ENCODE results near the gene GRB7. TPM values are rescaled to one million over a fixed set of nuclear protein-coding genes. Genes with fewer than 3 reads are reported as not detected.

The GRB7 gene

GRCh38 chr17:39782980-39783379 is 45.2 kb downstream of the GRB7 start:
- peaks cover 68% of the 10 kb centered on the region for H3K27me3 ChIP-seq (ENCODE audit: control insufficient read depth, insufficient read depth, low read length)
- H3K4me1 ChIP-seq (ENCODE audit: control insufficient read depth, insufficient read depth, low read length), result no peaks in the 10 kb centered on the region
- no peak overlapping the region for H3K4me2 ChIP-seq (ENCODE audit: low read length)
- no peak overlapping the region for H3K9ac ChIP-seq (ENCODE audit: low read depth, low read length)
- H3K9me3 ChIP-seq (replicated peaks; ENCODE audit: low read length), result no peaks in the 10 kb centered on the region
- H3K36me3 ChIP-seq (ENCODE audit: insufficient read depth, low read length), result no peaks in the 10 kb centered on the region
- no peak overlapping the region for H3K4me3 ChIP-seq (ENCODE audit: low read length)

- Histone ChIP-seq H3K27me3 (ENCODE audit: control insufficient read depth, insufficient read depth, low read length) (peaks cover 80% of the 10 kb centered on the region), H3K4me2 (ENCODE audit: low read length) (no peak overlapping the region), H3K4me1 (ENCODE audit: control insufficient read depth, insufficient read depth, low read length) (no peaks in the 10 kb centered on the region), H3K9me3 (replicated peaks; ENCODE audit: low read length) (no peaks in the 10 kb centered on the region), H3K9ac (ENCODE audit: low read depth, low read length) (no peak overlapping the region), H3K4me3 (ENCODE audit: low read length) (no peak overlapping the region), H3K36me3 (ENCODE audit: insufficient read depth, low read length) (no peaks in the 10 kb centered on the region)
Measured at GRCh38 chr17:39787041-39787440, 49.3 kb downstream of the GRB7 start.

GRCh38 chr17:39787743-39788484 is 50.2 kb downstream of the GRB7 start:
- Histone ChIP-seq H3K4me1 (ENCODE audit: control insufficient read depth, insufficient read depth, low read length) (no peaks in the 10 kb centered on the region), H3K27me3 (ENCODE audit: control insufficient read depth, insufficient read depth, low read length) (peaks cover 80% of the 10 kb centered on the region), H3K36me3 (ENCODE audit: insufficient read depth, low read length) (no peaks in the 10 kb centered on the region), H3K9me3 (replicated peaks; ENCODE audit: low read length) (no peaks in the 10 kb centered on the region), H3K9ac (ENCODE audit: low read depth, low read length) (no peak overlapping the region), H3K4me3 (ENCODE audit: low read length) (no peak overlapping the region), H3K4me2 (ENCODE audit: low read length) (no peak overlapping the region)

GRCh38 chr17:39791111-39791992 is 53.6 kb downstream of the GRB7 start:
- H3K4me1 ChIP-seq (ENCODE audit: control insufficient read depth, insufficient read depth, low read length), result no peaks in the 10 kb centered on the region
- H3K4me2 ChIP-seq (ENCODE audit: low read length), result no peak overlapping the region
- H3K4me3 ChIP-seq (ENCODE audit: low read length), result no peak overlapping the region
- H3K27me3 ChIP-seq (ENCODE audit: control insufficient read depth, insufficient read depth, low read length), result peaks cover 77% of the 10 kb centered on the region
- no peaks in the 10 kb centered on the region for H3K9me3 ChIP-seq (replicated peaks; ENCODE audit: low read length)
- H3K36me3 ChIP-seq (ENCODE audit: insufficient read depth, low read length), result no peaks in the 10 kb centered on the region
- H3K9ac ChIP-seq (ENCODE audit: low read depth, low read length), result no peak overlapping the region

- Histone ChIP-seq H3K9me3 (replicated peaks; ENCODE audit: low read length) (no peaks in the 10 kb centered on the region), H3K9ac (ENCODE audit: low read depth, low read length) (no peak overlapping the region), H3K4me3 (ENCODE audit: low read length) (no peak overlapping the region), H3K4me2 (ENCODE audit: low read length) (no peak overlapping the region), H3K4me1 (ENCODE audit: control insufficient read depth, insufficient read depth, low read length) (no peaks in the 10 kb centered on the region), H3K27me3 (ENCODE audit: control insufficient read depth, insufficient read depth, low read length) (peaks cover 65% of the 10 kb centered on the region), H3K36me3 (ENCODE audit: insufficient read depth, low read length) (no peaks in the 10 kb centered on the region)
Measured at GRCh38 chr17:39792526-39793221, 54.9 kb downstream of the GRB7 start.

GRCh38 chr17:39793301-39793872 is 55.6 kb downstream of the GRB7 start:
- H3K27me3 ChIP-seq (ENCODE audit: control insufficient read depth, insufficient read depth, low read length), result peaks cover 62% of the 10 kb centered on the region
- no peaks in the 10 kb centered on the region for H3K4me1 ChIP-seq (ENCODE audit: control insufficient read depth, insufficient read depth, low read length)
- H3K9me3 ChIP-seq (replicated peaks; ENCODE audit: low read length), result no peaks in the 10 kb centered on the region
- H3K9ac ChIP-seq (ENCODE audit: low read depth, low read length), result no peak overlapping the region
- no peak overlapping the region for H3K4me3 ChIP-seq (ENCODE audit: low read length)
- H3K4me2 ChIP-seq (ENCODE audit: low read length), result no peak overlapping the region
- no peaks in the 10 kb centered on the region for H3K36me3 ChIP-seq (ENCODE audit: insufficient read depth, low read length)

- H3K36me3 ChIP-seq (ENCODE audit: insufficient read depth, low read length), result no peaks in the 10 kb centered on the region
- H3K4me1 ChIP-seq (ENCODE audit: control insufficient read depth, insufficient read depth, low read length), result no peaks in the 10 kb centered on the region
- no peak overlapping the region for H3K4me2 ChIP-seq (ENCODE audit: low read length)
- no peaks in the 10 kb centered on the region for H3K9me3 ChIP-seq (replicated peaks; ENCODE audit: low read length)
- H3K4me3 ChIP-seq (ENCODE audit: low read length), result no peak overlapping the region
- H3K9ac ChIP-seq (ENCODE audit: low read depth, low read length), result no peak overlapping the region
- peaks cover 65% of the 10 kb centered on the region for H3K27me3 ChIP-seq (ENCODE audit: control insufficient read depth, insufficient read depth, low read length)
Measured at GRCh38 chr17:39794249-39794970, 56.7 kb downstream of the GRB7 start.

Small RNA genes lying within 50 kb of the gene (small RNA-seq; reads per million reads assigned to genes)
- not detected for gene MIR4728

All from skeletal muscle satellite cell (primary cell).